Activated T-cell treated with anti-CD3 and anti-CD28 coated beads for 4 hours (primary cell): ENCODE data around the gene SBF2.
"Not testable (repeated sequence)": the region's sequence is repeated elsewhere in the genome, so short reads cannot be mapped to it uniquely, and the experiment has no call there.

Source experiments
- DNase-seq: peaks from one replicate; pipeline ENCODE4 v3.0.0-alpha.2; 2020

The SBF2 gene

GRCh38 chr11:9987303-9987702, 306.7 kb downstream of the SBF2 start:
- not testable (repeated sequence) for DNase-seq

- DNase-seq, result no peak
Observed at GRCh38 chr11:9982796-9983579, 311.0 kb downstream of the SBF2 start.

- no peak for DNase-seq
Observed at GRCh38 chr11:9982127-9982795, 311.8 kb downstream of the SBF2 start.

- no peak for DNase-seq
Observed at GRCh38 chr11:9980931-9981330, 313.1 kb downstream of the SBF2 start.

- no peak for DNase-seq
Observed at GRCh38 chr11:9977554-9977953, 316.5 kb downstream of the SBF2 start.

- no peak for DNase-seq
Observed at GRCh38 chr11:9974375-9974774, 319.6 kb downstream of the SBF2 start.

- no peak for DNase-seq
Observed at GRCh38 chr11:9973921-9974320, 320.1 kb downstream of the SBF2 start.

- peak; percentile 7 for DNase-seq
Observed at GRCh38 chr11:9972989-9973388, 321.0 kb downstream of the SBF2 start.

GRCh38 chr11:9971894-9972293, 322.1 kb downstream of the SBF2 start:
- DNase-seq, result no peak

- DNase-seq, result no peak
Observed at GRCh38 chr11:9969068-9969467, 325.0 kb downstream of the SBF2 start.

GRCh38 chr11:9962722-9963121, 331.3 kb downstream of the SBF2 start:
- DNase-seq, result no peak

- DNase-seq, result no peak
Observed at GRCh38 chr11:9957072-9957471, 336.9 kb downstream of the SBF2 start.

- DNase-seq, result no peak
Observed at GRCh38 chr11:9956483-9956882, 337.5 kb downstream of the SBF2 start.

GRCh38 chr11:9955391-9955790, 338.6 kb downstream of the SBF2 start:
- no peak for DNase-seq

GRCh38 chr11:9953994-9954626, 339.9 kb downstream of the SBF2 start:
- no peak for DNase-seq

- DNase-seq, result no peak
Observed at GRCh38 chr11:9952511-9953196, 341.4 kb downstream of the SBF2 start.

GRCh38 chr11:9951807-9952206, 342.2 kb downstream of the SBF2 start:
- no peak for DNase-seq

GRCh38 chr11:9950462-9950861, 343.6 kb downstream of the SBF2 start:
- no peak for DNase-seq

- DNase-seq, result no peak
Observed at GRCh38 chr11:9947231-9947864, 346.7 kb downstream of the SBF2 start.

- not testable (repeated sequence) for DNase-seq
Observed at GRCh38 chr11:9945680-9946079, 348.3 kb downstream of the SBF2 start.

- no peak for DNase-seq
Observed at GRCh38 chr11:9943386-9944110, 350.5 kb downstream of the SBF2 start.

- no peak for DNase-seq
Observed at GRCh38 chr11:9941991-9942390, 352.0 kb downstream of the SBF2 start.
